HEK293 (cell line): ENCODE measurements around the gene NSG1.

Experiments
- CTCF ChIA-PET: fragments of 350-600 bp; formaldehyde crosslinking; extraction: SDS; loops from one replicate; lab custom pipeline; 2021; ENCODE audit warnings: antibody characterized with exemption; lab: Yijun Ruan, JAX
- POLR2A ChIA-PET: fragments of 300-600 bp; formaldehyde crosslinking; extraction: SDS; loops from one replicate; lab custom pipeline; 2020; ENCODE audit warnings: antibody characterized with exemption, inconsistent platforms; lab: Yijun Ruan, JAX
- H3K27ac ChIP-seq: fragments of 200-500 bp; sonication (Bioruptor generic); 2 replicates; pipeline ENCODE4 v1.5.1; 2014; ENCODE audit warnings: low read depth, low read length, control low read depth, inconsistent platforms; ENCODE audit errors: extremely low read depth
- H3K36me3 ChIP-seq, 2 experiments: fragments of 200-500 bp in 1 of 2; sonication (Bioruptor generic) in 1 of 2; 1 replicate in 1 of 2; 2 replicates in 1 of 2; pipeline ENCODE4 v1.5.1; 2014 to 2017; ENCODE audit warnings: inconsistent platforms in 2 of 2, low read length in 2 of 2; ENCODE audit not compliant: control insufficient read depth in 2 of 2, insufficient read depth in 1 of 2
- H3K4me1 ChIP-seq: fragments of 200-500 bp; sonication (Bioruptor generic); 2 replicates; pipeline ENCODE4 v1.5.1; 2014; ENCODE audit warnings: mild to moderate bottlenecking, low read length, inconsistent platforms; ENCODE audit not compliant: control insufficient read depth, insufficient read depth
- H3K4me3 ChIP-seq: 2 replicates; pipeline ENCODE4 v1.5.1; 2011; ENCODE audit warnings: low read depth, mild to moderate bottlenecking, control low read depth, low read length, moderate library complexity
- H3K9me3 ChIP-seq: fragments of 200-500 bp; sonication (Bioruptor generic); 2 replicates; pipeline ENCODE4 v1.5.1; 2014; ENCODE audit warnings: low read depth, low read length, inconsistent platforms; ENCODE audit not compliant: control insufficient read depth, insufficient read depth
- BCL11B ChIP-seq: fragments of 450-650 bp; formaldehyde crosslinking; IDR thresholded peaks from 2 replicates; pipeline ENCODE4 v1.5.1; 2016; ENCODE audit warnings: low read depth, missing biosample characterization, missing genetic modification characterization
- GLI4 ChIP-seq: fragments of 450-650 bp; formaldehyde crosslinking; IDR thresholded peaks from 2 replicates; pipeline ENCODE4 v1.5.1; 2016; ENCODE audit warnings: missing biosample characterization, missing genetic modification characterization
- MYNN ChIP-seq: fragments of 450-650 bp; formaldehyde crosslinking; IDR thresholded peaks from 2 replicates; pipeline ENCODE4 v1.5.1; 2016; ENCODE audit warnings: missing biosample characterization, missing genetic modification characterization, borderline replicate concordance
- OSR2 ChIP-seq: fragments of 450-650 bp; formaldehyde crosslinking; IDR thresholded peaks from 2 replicates; pipeline ENCODE4 v1.5.1; 2016; ENCODE audit warnings: missing biosample characterization, missing genetic modification characterization
- WT1 ChIP-seq: fragments of 450-650 bp; formaldehyde crosslinking; IDR thresholded peaks from 2 replicates; pipeline ENCODE4 v1.5.1; 2016; ENCODE audit warnings: missing biosample characterization, missing genetic modification characterization
- ZBTB1 ChIP-seq: fragments of 450-650 bp; formaldehyde crosslinking; IDR thresholded peaks from 2 replicates; pipeline ENCODE4 v1.5.1; 2016; ENCODE audit warnings: missing biosample characterization, missing genetic modification characterization
- ZNF140 ChIP-seq: fragments of 450-650 bp; formaldehyde crosslinking; IDR thresholded peaks from 2 replicates; pipeline ENCODE4 v1.5.1; 2016; ENCODE audit warnings: missing biosample characterization, missing genetic modification characterization
- ZNF146 ChIP-seq: fragments of 450-650 bp; formaldehyde crosslinking; IDR thresholded peaks from 2 replicates; pipeline ENCODE4 v1.5.1; 2016; ENCODE audit warnings: missing biosample characterization, missing genetic modification characterization
- ZNF16 ChIP-seq: fragments of 450-650 bp; formaldehyde crosslinking; IDR thresholded peaks from 2 replicates; pipeline ENCODE4 v1.5.1; 2016; ENCODE audit warnings: low read depth, missing biosample characterization, missing genetic modification characterization
- ZNF2 ChIP-seq: fragments of 450-650 bp; formaldehyde crosslinking; IDR thresholded peaks from 2 replicates; pipeline ENCODE4 v1.5.1; 2016; ENCODE audit warnings: missing biosample characterization, missing genetic modification characterization
- ZNF239 ChIP-seq: fragments of 450-650 bp; formaldehyde crosslinking; IDR thresholded peaks from 2 replicates; pipeline ENCODE4 v1.5.1; 2016; ENCODE audit warnings: missing biosample characterization, missing genetic modification characterization
- ZNF530 ChIP-seq: fragments of 450-650 bp; formaldehyde crosslinking; IDR thresholded peaks from 2 replicates; pipeline ENCODE4 v1.5.1; 2016; ENCODE audit warnings: low read depth, missing biosample characterization, missing genetic modification characterization
- ZNF621 ChIP-seq: fragments of 450-650 bp; formaldehyde crosslinking; IDR thresholded peaks from 2 replicates; pipeline ENCODE4 v1.5.1; 2017; ENCODE audit warnings: missing biosample characterization, missing genetic modification characterization
- TF ChIP-seq, protein P1 (sequence below): fragments of 450-650 bp; formaldehyde crosslinking; IDR thresholded peaks from 2 replicates; pipeline ENCODE4 v1.5.1; 2016; ENCODE audit warnings: missing biosample characterization, missing genetic modification characterization
- TF ChIP-seq, protein P2 (sequence below): fragments of 450-650 bp; formaldehyde crosslinking; IDR thresholded peaks from 2 replicates; pipeline ENCODE4 v1.5.1; 2016; ENCODE audit warnings: missing biosample characterization, missing genetic modification characterization
- TF ChIP-seq, protein P3 (sequence below): fragments of 450-650 bp; formaldehyde crosslinking; IDR thresholded peaks from 2 replicates; pipeline ENCODE4 v1.5.1; 2016; ENCODE audit warnings: missing biosample characterization, missing genetic modification characterization
- TF ChIP-seq, protein P4 (sequence below): fragments of 450-650 bp; formaldehyde crosslinking; IDR thresholded peaks from 2 replicates; pipeline ENCODE4 v1.5.1; 2016; ENCODE audit warnings: missing biosample characterization, missing genetic modification characterization
- TF ChIP-seq, protein P5 (sequence below): fragments of 450-650 bp; formaldehyde crosslinking; IDR thresholded peaks from 2 replicates; pipeline ENCODE4 v1.5.1; 2016; ENCODE audit warnings: missing biosample characterization, missing genetic modification characterization
- TF ChIP-seq, protein P6 (sequence below): fragments of 450-650 bp; formaldehyde crosslinking; IDR thresholded peaks from 2 replicates; pipeline ENCODE4 v1.5.1; 2016; ENCODE audit warnings: missing biosample characterization, missing genetic modification characterization

NSG1 gene

DNA sequence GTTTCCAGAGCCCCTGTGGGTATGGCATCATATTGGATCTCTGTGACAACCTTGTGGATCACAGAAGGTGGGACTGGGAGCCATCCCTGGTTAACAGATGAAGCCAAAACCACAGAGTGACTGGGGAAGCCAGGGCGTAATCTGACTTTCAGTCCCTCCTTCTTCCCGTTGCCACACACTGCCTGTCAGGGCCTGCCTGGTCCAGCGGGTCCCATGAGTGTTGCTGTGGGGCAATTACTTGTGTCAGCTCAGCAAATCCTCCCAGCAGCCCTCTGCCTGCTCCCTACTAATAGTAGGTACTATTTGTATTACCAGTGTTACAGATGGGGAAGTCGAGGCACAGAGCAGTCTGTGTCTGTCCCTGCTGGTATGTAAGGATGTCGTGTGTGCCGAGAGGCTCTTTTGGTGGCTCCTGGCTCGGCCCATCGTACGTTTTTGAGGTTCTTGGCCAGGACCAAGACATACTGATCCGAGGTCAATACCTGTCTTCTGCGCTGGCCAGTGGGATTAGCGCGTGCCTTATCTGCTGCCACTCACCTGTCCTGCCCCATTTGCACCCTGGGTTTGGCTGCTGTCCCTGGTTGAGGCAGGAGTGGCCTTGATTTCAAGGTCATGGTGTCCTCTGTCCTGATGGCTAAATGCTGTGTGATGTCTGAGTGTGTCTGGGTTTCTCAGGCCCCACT, 5.7 kb downstream of the NSG1 start:
- H3K36me3 ChIP-seq, result peaks cover 0 to 5% of the 10 kb centered on the region in 2 experiments; a peak in 1 of 3 replicates
- no peak overlapping the region for H3K4me3 ChIP-seq
- H3K9me3 ChIP-seq, result no peaks in the 10 kb centered on the region
- H3K27ac ChIP-seq, result no peak overlapping the region
- ChIA-PET POLR2A (no interaction called here), CTCF (no interaction called here)
- TF ChIP-seq OSR2 (tag by site-specific recombination) (no peak), ZNF140 (tag by site-specific recombination) (no peak), ZNF530 (tag by site-specific recombination) (no peak), ZNF16 (tag by site-specific recombination) (no peak), WT1 (tag by site-specific recombination) (no peak), MYNN (tag by site-specific recombination) (no peak), ZNF146 (tag by site-specific recombination) (no peak), GLI4 (tag by site-specific recombination) (no peak)
- TF ChIP-seq, protein P1, sequence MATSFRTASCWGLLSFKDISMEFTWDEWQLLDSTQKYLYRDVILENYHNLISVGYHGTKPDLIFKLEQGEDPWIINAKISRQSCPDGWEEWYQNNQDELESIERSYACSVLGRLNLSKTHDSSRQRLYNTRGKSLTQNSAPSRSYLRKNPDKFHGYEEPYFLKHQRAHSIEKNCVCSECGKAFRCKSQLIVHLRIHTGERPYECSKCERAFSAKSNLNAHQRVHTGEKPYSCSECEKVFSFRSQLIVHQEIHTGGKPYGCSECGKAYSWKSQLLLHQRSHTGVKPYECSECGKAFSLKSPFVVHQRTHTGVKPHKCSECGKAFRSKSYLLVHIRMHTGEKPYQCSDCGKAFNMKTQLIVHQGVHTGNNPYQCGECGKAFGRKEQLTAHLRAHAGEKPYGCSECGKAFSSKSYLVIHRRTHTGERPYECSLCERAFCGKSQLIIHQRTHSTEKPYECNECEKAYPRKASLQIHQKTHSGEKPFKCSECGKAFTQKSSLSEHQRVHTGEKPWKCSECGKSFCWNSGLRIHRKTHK (tag by site-specific recombination), result no peak
- TF ChIP-seq, protein P2, sequence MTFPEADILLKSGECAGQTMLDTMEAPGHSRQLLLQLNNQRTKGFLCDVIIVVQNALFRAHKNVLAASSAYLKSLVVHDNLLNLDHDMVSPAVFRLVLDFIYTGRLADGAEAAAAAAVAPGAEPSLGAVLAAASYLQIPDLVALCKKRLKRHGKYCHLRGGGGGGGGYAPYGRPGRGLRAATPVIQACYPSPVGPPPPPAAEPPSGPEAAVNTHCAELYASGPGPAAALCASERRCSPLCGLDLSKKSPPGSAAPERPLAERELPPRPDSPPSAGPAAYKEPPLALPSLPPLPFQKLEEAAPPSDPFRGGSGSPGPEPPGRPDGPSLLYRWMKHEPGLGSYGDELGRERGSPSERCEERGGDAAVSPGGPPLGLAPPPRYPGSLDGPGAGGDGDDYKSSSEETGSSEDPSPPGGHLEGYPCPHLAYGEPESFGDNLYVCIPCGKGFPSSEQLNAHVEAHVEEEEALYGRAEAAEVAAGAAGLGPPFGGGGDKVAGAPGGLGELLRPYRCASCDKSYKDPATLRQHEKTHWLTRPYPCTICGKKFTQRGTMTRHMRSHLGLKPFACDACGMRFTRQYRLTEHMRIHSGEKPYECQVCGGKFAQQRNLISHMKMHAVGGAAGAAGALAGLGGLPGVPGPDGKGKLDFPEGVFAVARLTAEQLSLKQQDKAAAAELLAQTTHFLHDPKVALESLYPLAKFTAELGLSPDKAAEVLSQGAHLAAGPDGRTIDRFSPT (tag by site-specific recombination), result no peak
- TF ChIP-seq, protein P3, sequence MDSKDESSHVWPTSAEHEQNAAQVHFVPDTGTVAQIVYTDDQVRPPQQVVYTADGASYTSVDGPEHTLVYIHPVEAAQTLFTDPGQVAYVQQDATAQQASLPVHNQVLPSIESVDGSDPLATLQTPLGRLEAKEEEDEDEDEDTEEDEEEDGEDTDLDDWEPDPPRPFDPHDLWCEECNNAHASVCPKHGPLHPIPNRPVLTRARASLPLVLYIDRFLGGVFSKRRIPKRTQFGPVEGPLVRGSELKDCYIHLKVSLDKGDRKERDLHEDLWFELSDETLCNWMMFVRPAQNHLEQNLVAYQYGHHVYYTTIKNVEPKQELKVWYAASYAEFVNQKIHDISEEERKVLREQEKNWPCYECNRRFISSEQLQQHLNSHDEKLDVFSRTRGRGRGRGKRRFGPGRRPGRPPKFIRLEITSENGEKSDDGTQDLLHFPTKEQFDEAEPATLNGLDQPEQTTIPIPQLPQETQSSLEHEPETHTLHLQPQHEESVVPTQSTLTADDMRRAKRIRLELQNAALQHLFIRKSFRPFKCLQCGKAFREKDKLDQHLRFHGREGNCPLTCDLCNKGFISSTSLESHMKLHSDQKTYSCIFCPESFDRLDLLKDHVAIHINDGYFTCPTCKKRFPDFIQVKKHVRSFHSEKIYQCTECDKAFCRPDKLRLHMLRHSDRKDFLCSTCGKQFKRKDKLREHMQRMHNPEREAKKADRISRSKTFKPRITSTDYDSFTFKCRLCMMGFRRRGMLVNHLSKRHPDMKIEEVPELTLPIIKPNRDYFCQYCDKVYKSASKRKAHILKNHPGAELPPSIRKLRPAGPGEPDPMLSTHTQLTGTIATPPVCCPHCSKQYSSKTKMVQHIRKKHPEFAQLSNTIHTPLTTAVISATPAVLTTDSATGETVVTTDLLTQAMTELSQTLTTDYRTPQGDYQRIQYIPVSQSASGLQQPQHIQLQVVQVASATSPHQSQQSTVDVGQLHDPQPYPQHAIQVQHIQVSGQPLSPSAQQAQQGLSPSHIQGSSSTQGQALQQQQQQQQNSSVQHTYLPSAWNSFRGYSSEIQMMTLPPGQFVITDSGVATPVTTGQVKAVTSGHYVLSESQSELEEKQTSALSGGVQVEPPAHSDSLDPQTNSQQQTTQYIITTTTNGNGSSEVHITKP (tag by site-specific recombination), result no peak
- no peaks in the 10 kb centered on the region for H3K4me1 ChIP-seq

DNA sequence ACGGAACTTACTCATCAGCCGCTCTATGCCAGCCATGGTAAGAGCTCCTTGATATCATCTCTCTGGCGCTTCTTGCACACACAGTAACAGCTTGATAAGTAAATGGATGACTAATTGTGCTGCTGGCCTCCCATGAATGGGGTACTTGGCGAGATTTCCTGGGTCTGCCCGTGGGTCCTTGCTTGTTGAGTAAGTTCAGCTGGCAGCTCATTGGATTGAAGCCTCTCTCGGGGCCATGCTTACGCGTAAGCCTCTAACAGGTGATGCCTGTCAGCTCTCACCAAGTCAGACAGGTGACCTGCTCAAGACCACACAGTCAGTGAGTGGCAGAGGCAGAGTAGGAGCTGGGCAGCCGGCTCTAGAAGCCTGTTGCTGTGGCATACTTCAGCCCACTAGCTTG, 7.7 kb downstream of the NSG1 start:
- H3K4me3 ChIP-seq, result no peak overlapping the region
- H3K9me3 ChIP-seq, result no peaks in the 10 kb centered on the region
- no peaks in the 10 kb centered on the region for H3K4me1 ChIP-seq
- POLR2A ChIA-PET, result no interaction called here
- CTCF ChIA-PET, result interaction anchor here (1.3 to 1.7 kb wide), 2 partner anchors 10 to 34 kb away, joined by 3 to 5 read pairs; no protein-coding TSS in a partner anchor
- no peak overlapping the region for H3K27ac ChIP-seq
- H3K36me3 ChIP-seq, result peaks cover 0 to 5% of the 10 kb centered on the region in 2 experiments; a peak in 1 of 3 replicates
- no peak for TF ChIP-seq BCL11B (tag by site-specific recombination)
- TF ChIP-seq, protein P4, sequence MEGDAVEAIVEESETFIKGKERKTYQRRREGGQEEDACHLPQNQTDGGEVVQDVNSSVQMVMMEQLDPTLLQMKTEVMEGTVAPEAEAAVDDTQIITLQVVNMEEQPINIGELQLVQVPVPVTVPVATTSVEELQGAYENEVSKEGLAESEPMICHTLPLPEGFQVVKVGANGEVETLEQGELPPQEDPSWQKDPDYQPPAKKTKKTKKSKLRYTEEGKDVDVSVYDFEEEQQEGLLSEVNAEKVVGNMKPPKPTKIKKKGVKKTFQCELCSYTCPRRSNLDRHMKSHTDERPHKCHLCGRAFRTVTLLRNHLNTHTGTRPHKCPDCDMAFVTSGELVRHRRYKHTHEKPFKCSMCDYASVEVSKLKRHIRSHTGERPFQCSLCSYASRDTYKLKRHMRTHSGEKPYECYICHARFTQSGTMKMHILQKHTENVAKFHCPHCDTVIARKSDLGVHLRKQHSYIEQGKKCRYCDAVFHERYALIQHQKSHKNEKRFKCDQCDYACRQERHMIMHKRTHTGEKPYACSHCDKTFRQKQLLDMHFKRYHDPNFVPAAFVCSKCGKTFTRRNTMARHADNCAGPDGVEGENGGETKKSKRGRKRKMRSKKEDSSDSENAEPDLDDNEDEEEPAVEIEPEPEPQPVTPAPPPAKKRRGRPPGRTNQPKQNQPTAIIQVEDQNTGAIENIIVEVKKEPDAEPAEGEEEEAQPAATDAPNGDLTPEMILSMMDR (tag by site-specific recombination), result no peak
- TF ChIP-seq, protein P5, sequence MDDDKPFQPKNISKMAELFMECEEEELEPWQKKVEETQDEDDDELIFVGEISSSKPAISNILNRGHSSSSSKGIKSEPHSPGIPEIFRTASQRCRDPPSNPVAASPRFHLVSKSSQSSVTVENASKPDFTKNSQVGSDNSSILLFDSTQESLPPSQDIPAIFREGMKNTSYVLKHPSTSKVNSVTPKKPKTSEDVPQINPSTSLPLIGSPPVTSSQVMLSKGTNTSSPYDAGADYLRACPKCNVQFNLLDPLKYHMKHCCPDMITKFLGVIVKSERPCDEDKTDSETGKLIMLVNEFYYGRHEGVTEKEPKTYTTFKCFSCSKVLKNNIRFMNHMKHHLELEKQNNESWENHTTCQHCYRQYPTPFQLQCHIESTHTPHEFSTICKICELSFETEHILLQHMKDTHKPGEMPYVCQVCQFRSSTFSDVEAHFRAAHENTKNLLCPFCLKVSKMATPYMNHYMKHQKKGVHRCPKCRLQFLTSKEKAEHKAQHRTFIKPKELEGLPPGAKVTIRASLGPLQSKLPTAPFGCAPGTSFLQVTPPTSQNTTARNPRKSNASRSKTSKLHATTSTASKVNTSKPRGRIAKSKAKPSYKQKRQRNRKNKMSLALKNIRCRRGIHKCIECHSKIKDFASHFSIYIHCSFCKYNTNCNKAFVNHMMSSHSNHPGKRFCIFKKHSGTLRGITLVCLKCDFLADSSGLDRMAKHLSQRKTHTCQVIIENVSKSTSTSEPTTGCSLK, result no peak
- no peak for TF ChIP-seq ZNF16 (tag by site-specific recombination)
- TF ChIP-seq ZNF239 (tag by site-specific recombination), result no peak
- TF ChIP-seq ZNF2 (tag by site-specific recombination), result no peak
- TF ChIP-seq, protein P6, sequence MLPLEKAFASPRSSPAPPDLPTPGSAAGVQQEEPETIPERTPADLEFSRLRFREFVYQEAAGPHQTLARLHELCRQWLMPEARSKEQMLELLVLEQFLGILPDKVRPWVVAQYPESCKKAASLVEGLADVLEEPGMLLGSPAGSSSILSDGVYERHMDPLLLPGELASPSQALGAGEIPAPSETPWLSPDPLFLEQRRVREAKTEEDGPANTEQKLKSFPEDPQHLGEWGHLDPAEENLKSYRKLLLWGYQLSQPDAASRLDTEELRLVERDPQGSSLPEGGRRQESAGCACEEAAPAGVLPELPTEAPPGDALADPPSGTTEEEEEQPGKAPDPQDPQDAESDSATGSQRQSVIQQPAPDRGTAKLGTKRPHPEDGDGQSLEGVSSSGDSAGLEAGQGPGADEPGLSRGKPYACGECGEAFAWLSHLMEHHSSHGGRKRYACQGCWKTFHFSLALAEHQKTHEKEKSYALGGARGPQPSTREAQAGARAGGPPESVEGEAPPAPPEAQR (tag by site-specific recombination), result no peak
- no peak for TF ChIP-seq ZNF621 (tag by site-specific recombination)
- TF ChIP-seq ZBTB1 (tag by site-specific recombination), result no peak
